ENCODE results near the gene SMARCA2.

DNA sequence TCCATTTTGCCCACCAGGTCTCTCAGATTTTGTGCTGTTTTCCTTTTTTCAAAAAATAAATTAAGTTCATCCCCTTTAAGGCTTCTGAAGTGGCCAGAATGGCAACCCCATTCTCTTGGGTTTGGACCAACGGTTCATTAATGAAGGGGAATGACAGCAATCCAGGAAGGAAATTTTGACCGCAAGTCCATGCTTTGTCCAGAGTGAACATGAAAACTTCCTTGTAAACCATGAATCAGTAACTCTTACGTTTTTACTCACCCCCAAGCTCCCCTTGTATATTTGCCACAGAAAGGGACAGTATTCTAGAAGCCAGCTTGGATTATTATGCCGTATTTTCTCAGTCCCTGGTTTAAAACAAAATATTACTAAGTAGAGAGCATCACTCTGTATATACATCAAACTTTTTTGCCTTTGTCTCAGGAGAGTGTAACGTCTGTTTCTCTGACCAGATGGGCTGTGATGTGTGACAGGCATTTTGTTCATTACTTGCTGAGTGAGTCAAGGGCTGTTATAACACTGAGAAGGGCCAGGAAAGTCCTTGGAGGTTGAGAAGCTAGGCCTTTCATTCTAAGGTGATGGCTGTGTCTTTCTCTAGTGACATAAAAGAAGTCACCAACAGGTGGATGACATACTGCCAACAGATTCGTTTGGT is 148.2 kb downstream of the SMARCA2 start:
- TF ChIP-seq CTCF (IDR thresholded peaks at IDR 0.05; ENCODE audit: poor library complexity, severe bottlenecking) (no peak), TAF1 (IDR thresholded peaks at IDR 0.05; ENCODE audit: low read depth) (no peak), MXI1 (conservative IDR thresholded peaks at IDR 0.05; ENCODE audit: poor library complexity, severe bottlenecking) (no peak), EP300 (conservative IDR thresholded peaks at IDR 0.05; ENCODE audit: poor library complexity, severe bottlenecking) (no peak), POLR2AphosphoS5 (IDR thresholded peaks at IDR 0.05) (no peak)
- TF ChIP-seq, protein P1, sequence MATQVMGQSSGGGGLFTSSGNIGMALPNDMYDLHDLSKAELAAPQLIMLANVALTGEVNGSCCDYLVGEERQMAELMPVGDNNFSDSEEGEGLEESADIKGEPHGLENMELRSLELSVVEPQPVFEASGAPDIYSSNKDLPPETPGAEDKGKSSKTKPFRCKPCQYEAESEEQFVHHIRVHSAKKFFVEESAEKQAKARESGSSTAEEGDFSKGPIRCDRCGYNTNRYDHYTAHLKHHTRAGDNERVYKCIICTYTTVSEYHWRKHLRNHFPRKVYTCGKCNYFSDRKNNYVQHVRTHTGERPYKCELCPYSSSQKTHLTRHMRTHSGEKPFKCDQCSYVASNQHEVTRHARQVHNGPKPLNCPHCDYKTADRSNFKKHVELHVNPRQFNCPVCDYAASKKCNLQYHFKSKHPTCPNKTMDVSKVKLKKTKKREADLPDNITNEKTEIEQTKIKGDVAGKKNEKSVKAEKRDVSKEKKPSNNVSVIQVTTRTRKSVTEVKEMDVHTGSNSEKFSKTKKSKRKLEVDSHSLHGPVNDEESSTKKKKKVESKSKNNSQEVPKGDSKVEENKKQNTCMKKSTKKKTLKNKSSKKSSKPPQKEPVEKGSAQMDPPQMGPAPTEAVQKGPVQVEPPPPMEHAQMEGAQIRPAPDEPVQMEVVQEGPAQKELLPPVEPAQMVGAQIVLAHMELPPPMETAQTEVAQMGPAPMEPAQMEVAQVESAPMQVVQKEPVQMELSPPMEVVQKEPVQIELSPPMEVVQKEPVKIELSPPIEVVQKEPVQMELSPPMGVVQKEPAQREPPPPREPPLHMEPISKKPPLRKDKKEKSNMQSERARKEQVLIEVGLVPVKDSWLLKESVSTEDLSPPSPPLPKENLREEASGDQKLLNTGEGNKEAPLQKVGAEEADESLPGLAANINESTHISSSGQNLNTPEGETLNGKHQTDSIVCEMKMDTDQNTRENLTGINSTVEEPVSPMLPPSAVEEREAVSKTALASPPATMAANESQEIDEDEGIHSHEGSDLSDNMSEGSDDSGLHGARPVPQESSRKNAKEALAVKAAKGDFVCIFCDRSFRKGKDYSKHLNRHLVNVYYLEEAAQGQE (IDR thresholded peaks at IDR 0.05; ENCODE audit: borderline replicate concordance): no peak
